WTC11 (cell line): ENCODE results near the gene IP6K3. TPM values are rescaled to one million over a fixed set of nuclear protein-coding genes. Genes with fewer than 3 reads are reported as not detected.

Source experiments
- ATAC-seq: fragments of 200-7000 bp; cut with Tn5 transposase; 2 replicates; pipeline ENCODE4 v1.10.0; 2021; ENCODE audit warnings: mild to moderate bottlenecking, moderate library complexity
- CTCF ChIA-PET: fragments of 300-600 bp; sonication (Branson Sonifier 250); formaldehyde crosslinking; loops from one replicate; lab custom pipeline; 2021; ENCODE audit warnings: antibody characterized with exemption; lab: Charles Lee
- POLR2A ChIA-PET: fragments of 350-600 bp; sonication (Branson Sonifier 250); formaldehyde crosslinking; loops from one replicate; lab custom pipeline; 2021; ENCODE audit warnings: antibody characterized with exemption; lab: Charles Lee
- DNase-seq: peaks from one replicate; pipeline ENCODE4 v3.0.0; 2021; ENCODE audit warnings: low spot score
- H3K27ac Mint-ChIP-seq: 2 replicates; pipeline ENCODE4 v1.8.0; 2021; ENCODE audit warnings: mixed read lengths
- H3K27me3 Mint-ChIP-seq: 2 replicates; pipeline ENCODE4 v1.8.0; 2021; ENCODE audit warnings: low read depth, mild to moderate bottlenecking, moderate library complexity, mixed read lengths
- H3K36me3 Mint-ChIP-seq: 2 replicates; pipeline ENCODE4 v1.8.0; 2021; ENCODE audit warnings: mixed read lengths
- H3K4me1 Mint-ChIP-seq: 2 replicates; pipeline ENCODE4 v1.8.0; 2022; ENCODE audit warnings: mixed read lengths
- H3K4me3 Mint-ChIP-seq: 2 replicates; pipeline ENCODE4 v1.8.0; 2021; ENCODE audit warnings: mild to moderate bottlenecking, moderate library complexity, mixed read lengths
- H3K9me3 Mint-ChIP-seq: 2 replicates; pipeline ENCODE4 v1.8.0; 2021; ENCODE audit warnings: mixed read lengths
- ELF4 ChIP-seq: sonication (generic); formaldehyde crosslinking; IDR thresholded peaks from 2 replicates; pipeline ENCODE4 v1.8.1; 2022; ENCODE audit warnings: low read depth, mild to moderate bottlenecking, moderate library complexity, missing genetic modification reagents
- ESRRA ChIP-seq: sonication (generic); formaldehyde crosslinking; IDR thresholded peaks from 2 replicates; pipeline ENCODE4 v1.8.1; 2022; ENCODE audit warnings: mild to moderate bottlenecking, missing genetic modification reagents, borderline replicate concordance
- FOXP1 ChIP-seq: sonication (generic); formaldehyde crosslinking; IDR thresholded peaks from 2 replicates; pipeline ENCODE4 v1.8.0; 2022; ENCODE audit warnings: missing genetic modification reagents, mild to moderate bottlenecking, moderate library complexity, borderline replicate concordance
- JAZF1 ChIP-seq: fragments of 250-450 bp; sonication (Bioruptor Pico); IDR thresholded peaks from 2 replicates; pipeline ENCODE4 v1.9.0; 2021; ENCODE audit warnings: moderate library complexity, mild to moderate bottlenecking, inconsistent platforms
- MYBL2 ChIP-seq: sonication (generic); formaldehyde crosslinking; IDR thresholded peaks from 2 replicates; pipeline ENCODE4 v1.8.1; 2023; ENCODE audit warnings: mild to moderate bottlenecking, moderate library complexity, missing genetic modification reagents
- NFE2L1 ChIP-seq: sonication (generic); formaldehyde crosslinking; IDR thresholded peaks from 2 replicates; pipeline ENCODE4 v1.8.1; 2023; ENCODE audit warnings: missing genetic modification reagents
- NFYB ChIP-seq: sonication (generic); formaldehyde crosslinking; conservative IDR thresholded peaks from 2 replicates; pipeline ENCODE4 v1.8.0; 2022; ENCODE audit warnings: low read depth, missing genetic modification reagents
- RELA ChIP-seq: sonication (generic); formaldehyde crosslinking; IDR thresholded peaks from 2 replicates; pipeline ENCODE4 v1.8.1; 2022; ENCODE audit warnings: missing genetic modification reagents, mild to moderate bottlenecking, borderline replicate concordance
- TP53 ChIP-seq: sonication (generic); formaldehyde crosslinking; IDR thresholded peaks from 2 replicates; pipeline ENCODE4 v1.8.1; 2023; ENCODE audit warnings: mild to moderate bottlenecking, missing genetic modification reagents
- ZNF263 ChIP-seq: sonication (generic); formaldehyde crosslinking; IDR thresholded peaks from 2 replicates; pipeline ENCODE4 v1.8.1; 2022; ENCODE audit warnings: low read depth, mild to moderate bottlenecking, moderate library complexity, missing genetic modification reagents
- ZNF396 ChIP-seq: fragments of 250-450 bp; sonication (Bioruptor Pico); IDR thresholded peaks from 2 replicates; pipeline ENCODE4 v1.8.0; 2021; ENCODE audit warnings: mild to moderate bottlenecking, moderate library complexity, borderline replicate concordance
- ZNF416 ChIP-seq: fragments of 250-450 bp; sonication (Bioruptor Pico); IDR thresholded peaks from 2 replicates; pipeline ENCODE4 v1.9.0; 2021; ENCODE audit warnings: mild to moderate bottlenecking, inconsistent platforms
- ZNF671 ChIP-seq: fragments of 250-450 bp; sonication (Bioruptor Pico); IDR thresholded peaks from 2 replicates; pipeline ENCODE4 v1.8.0; 2021; ENCODE audit warnings: mild to moderate bottlenecking
- total RNA-seq: library from RNA; stranded (reverse); gene quantifications from 3 replicates; pipeline ENCODE4 v1.2.3, GENCODE V29; 2021
- TF ChIP-seq, protein P1 (sequence below): sonication (generic); formaldehyde crosslinking; IDR thresholded peaks from 2 replicates; pipeline ENCODE4 v1.8.0; 2022; ENCODE audit warnings: missing genetic modification reagents
- TF ChIP-seq, protein P2 (sequence below): sonication (generic); formaldehyde crosslinking; IDR thresholded peaks from 2 replicates; pipeline ENCODE4 v1.8.0; 2022; ENCODE audit warnings: mild to moderate bottlenecking, missing genetic modification reagents
- TF ChIP-seq, protein P3 (sequence below): sonication (generic); formaldehyde crosslinking; IDR thresholded peaks from 2 replicates; pipeline ENCODE4 v1.8.1; 2022; ENCODE audit warnings: missing genetic modification reagents, borderline replicate concordance
- TF ChIP-seq, protein P4 (sequence below): sonication (generic); formaldehyde crosslinking; IDR thresholded peaks from 2 replicates; pipeline ENCODE4 v1.8.1; 2023; ENCODE audit warnings: mild to moderate bottlenecking, missing genetic modification reagents
- TF ChIP-seq, protein P5 (sequence below): sonication (generic); formaldehyde crosslinking; IDR thresholded peaks from 2 replicates; pipeline ENCODE4 v1.8.1; 2023; ENCODE audit warnings: mild to moderate bottlenecking, missing genetic modification reagents, borderline replicate concordance
- TF ChIP-seq, protein P6 (sequence below): fragments of 250-450 bp; sonication (Bioruptor Pico); IDR thresholded peaks from 2 replicates; pipeline ENCODE4 v1.8.0; 2021; ENCODE audit warnings: mild to moderate bottlenecking

Gene IP6K3
- total RNA-seq, 1 experiment from 2014 or later, result 1.1 TPM

DNA sequence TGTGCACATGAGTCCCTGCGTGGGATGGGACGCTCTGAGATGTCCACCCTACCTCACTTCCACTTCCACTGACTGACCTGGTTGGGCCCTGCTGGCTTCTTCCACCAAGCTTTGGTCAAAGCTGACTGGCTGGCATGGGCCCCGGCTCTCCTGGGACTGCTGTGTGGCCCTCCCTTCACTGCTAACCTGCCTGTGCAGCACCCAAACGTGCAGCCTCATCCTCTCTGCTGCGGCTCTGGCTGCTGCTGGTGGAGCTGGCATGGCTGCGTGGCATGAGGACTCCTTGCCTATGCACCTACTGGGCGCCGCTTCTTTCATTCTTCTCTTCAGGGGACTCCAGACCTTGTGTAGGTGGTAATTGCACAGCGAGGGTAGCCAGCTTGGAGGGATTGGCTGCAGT lies 18.7 kb upstream of the IP6K3 start (continued):
- TF ChIP-seq, protein P1, sequence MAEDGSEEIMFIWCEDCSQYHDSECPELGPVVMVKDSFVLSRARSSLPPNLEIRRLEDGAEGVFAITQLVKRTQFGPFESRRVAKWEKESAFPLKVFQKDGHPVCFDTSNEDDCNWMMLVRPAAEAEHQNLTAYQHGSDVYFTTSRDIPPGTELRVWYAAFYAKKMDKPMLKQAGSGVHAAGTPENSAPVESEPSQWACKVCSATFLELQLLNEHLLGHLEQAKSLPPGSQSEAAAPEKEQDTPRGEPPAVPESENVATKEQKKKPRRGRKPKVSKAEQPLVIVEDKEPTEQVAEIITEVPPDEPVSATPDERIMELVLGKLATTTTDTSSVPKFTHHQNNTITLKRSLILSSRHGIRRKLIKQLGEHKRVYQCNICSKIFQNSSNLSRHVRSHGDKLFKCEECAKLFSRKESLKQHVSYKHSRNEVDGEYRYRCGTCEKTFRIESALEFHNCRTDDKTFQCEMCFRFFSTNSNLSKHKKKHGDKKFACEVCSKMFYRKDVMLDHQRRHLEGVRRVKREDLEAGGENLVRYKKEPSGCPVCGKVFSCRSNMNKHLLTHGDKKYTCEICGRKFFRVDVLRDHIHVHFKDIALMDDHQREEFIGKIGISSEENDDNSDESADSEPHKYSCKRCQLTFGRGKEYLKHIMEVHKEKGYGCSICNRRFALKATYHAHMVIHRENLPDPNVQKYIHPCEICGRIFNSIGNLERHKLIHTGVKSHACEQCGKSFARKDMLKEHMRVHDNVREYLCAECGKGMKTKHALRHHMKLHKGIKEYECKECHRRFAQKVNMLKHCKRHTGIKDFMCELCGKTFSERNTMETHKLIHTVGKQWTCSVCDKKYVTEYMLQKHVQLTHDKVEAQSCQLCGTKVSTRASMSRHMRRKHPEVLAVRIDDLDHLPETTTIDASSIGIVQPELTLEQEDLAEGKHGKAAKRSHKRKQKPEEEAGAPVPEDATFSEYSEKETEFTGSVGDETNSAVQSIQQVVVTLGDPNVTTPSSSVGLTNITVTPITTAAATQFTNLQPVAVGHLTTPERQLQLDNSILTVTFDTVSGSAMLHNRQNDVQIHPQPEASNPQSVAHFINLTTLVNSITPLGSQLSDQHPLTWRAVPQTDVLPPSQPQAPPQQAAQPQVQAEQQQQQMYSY (CRISPR knock-in tag), result no peak
- TF ChIP-seq, protein P2, sequence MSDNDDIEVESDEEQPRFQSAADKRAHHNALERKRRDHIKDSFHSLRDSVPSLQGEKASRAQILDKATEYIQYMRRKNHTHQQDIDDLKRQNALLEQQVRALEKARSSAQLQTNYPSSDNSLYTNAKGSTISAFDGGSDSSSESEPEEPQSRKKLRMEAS, result no peak
- no peak for TF ChIP-seq NFYB (CRISPR knock-in tag)
- no peak for TF ChIP-seq ZNF396 (CRISPR knock-in tag)

DNA sequence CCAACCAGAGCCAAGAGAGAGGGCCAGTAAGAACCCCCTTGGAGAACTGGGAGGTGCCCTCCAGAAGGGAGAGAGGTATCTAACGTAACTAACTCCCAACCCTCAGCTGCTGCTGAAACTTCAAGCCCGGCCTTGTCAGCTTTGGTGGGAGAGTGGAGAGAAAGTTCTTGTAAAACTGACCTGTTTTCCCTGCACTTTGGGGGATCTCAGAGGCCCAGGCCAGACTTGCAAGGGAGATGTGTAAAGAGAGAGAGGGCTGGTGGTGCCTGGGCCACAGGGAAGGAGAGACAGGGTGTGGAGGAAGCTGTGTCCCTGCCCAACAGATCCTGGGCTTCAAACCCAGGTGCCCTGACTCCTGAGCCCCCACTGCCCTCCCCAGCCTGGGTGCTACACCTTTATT lies 17.3 kb upstream of the IP6K3 start:
- ChIA-PET CTCF (no interaction called here), POLR2A (no interaction called here)
- no peak for ATAC-seq
- H3K36me3 Mint-ChIP-seq, result no peaks in the 10 kb centered on the region
- no peak overlapping the region for H3K27ac Mint-ChIP-seq
- no peaks in the 10 kb centered on the region; the same call in 1 of the 2 replicates for H3K27me3 Mint-ChIP-seq
- DNase-seq, result no peak
- no peak overlapping the region for H3K4me3 Mint-ChIP-seq
- TF ChIP-seq FOXP1 (CRISPR knock-in tag) (no peak), MYBL2 (CRISPR knock-in tag) (no peak), NFE2L1 (CRISPR knock-in tag) (no peak), ZNF263 (CRISPR knock-in tag) (no peak)
- H3K4me1 Mint-ChIP-seq, result no peaks in the 10 kb centered on the region; the same call in 1 of the 2 replicates
- H3K9me3 Mint-ChIP-seq, result peaks cover 10% of the 10 kb centered on the region

DNA sequence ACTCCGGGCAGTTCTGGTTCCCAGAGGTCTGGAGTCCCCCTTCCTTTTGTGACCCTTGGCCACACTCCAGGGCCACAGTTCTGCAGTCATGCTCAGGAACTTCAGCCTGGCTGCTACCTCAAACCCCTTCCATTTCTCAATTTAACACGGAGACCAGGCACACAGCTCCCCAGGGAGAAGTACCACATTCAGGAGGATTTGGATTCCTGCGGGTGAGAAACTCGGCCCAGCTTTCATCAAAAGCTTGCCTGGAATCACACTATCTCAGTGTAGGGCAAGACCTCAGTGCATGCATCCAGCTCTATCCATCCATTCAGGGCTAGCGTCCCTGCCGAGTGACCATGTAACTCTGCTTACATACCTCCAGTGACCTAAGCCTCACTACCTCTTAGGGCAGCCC lies 16.8 kb upstream of the IP6K3 start:
- ChIA-PET CTCF (interaction anchor here (7.1 kb wide), 1 partner anchor 7 kb away, joined by 41 read pairs; no protein-coding TSS in a partner anchor), POLR2A (no interaction called here)
- no peaks in the 10 kb centered on the region; the same call in 1 of the 2 replicates for H3K27me3 Mint-ChIP-seq
- TF ChIP-seq ZNF416 (CRISPR knock-in tag), result no peak
- TF ChIP-seq, protein P3, sequence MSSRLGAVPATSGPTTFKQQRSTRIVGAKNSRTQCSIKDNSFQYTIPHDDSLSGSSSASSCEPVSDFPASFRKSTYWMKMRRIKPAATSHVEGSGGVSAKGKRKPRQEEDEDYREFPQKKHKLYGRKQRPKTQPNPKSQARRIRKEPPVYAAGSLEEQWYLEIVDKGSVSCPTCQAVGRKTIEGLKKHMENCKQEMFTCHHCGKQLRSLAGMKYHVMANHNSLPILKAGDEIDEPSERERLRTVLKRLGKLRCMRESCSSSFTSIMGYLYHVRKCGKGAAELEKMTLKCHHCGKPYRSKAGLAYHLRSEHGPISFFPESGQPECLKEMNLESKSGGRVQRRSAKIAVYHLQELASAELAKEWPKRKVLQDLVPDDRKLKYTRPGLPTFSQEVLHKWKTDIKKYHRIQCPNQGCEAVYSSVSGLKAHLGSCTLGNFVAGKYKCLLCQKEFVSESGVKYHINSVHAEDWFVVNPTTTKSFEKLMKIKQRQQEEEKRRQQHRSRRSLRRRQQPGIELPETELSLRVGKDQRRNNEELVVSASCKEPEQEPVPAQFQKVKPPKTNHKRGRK (CRISPR knock-in tag), result no peak
- no peak overlapping the region for H3K4me3 Mint-ChIP-seq
- H3K27ac Mint-ChIP-seq, result no peak overlapping the region
- DNase-seq (no peak), ATAC-seq (no peak)
- H3K36me3 Mint-ChIP-seq, result no peaks in the 10 kb centered on the region
- H3K9me3 Mint-ChIP-seq, result peaks cover 10% of the 10 kb centered on the region
- no peaks in the 10 kb centered on the region; the same call in 1 of the 2 replicates for H3K4me1 Mint-ChIP-seq

DNA sequence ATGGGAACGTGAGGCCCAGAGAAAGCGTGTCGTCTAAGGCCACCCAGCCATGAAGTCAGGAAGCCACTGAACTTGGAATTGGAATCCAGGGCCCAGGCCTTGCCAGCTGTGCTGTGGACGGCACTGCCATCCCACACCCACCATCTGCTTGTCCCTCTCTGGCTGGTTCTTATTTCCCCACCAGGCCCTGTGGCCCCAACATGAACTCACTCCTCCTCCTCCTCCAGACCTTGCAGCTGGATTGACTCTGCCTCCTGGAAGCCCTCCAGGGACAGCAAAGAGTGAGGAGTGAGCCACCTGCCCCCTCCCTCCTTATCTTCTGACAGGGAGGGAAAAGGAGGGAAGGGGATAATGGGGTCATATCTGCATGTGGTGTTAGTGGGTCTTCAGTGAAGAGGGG lies 16.0 kb upstream of the IP6K3 start:
- ChIA-PET POLR2A (no interaction called here), CTCF (interaction anchor here (1.1 to 7.1 kb wide), 5 partner anchors 8 to 265 kb away, joined by 3 to 41 read pairs (median 4); partner anchors contain the start of gene UQCC2)
- Mint-ChIP-seq H3K4me3 (no peak overlapping the region), H3K27me3 (no peaks in the 10 kb centered on the region; the same call in 1 of the 2 replicates), H3K4me1 (peaks cover 3% of the 10 kb centered on the region; the same call in 1 of the 2 replicates), H3K9me3 (peaks cover 10% of the 10 kb centered on the region), H3K36me3 (no peaks in the 10 kb centered on the region), H3K27ac (no peak overlapping the region)
- DNase-seq (no peak), ATAC-seq (no peak)
- TF ChIP-seq, protein P4, sequence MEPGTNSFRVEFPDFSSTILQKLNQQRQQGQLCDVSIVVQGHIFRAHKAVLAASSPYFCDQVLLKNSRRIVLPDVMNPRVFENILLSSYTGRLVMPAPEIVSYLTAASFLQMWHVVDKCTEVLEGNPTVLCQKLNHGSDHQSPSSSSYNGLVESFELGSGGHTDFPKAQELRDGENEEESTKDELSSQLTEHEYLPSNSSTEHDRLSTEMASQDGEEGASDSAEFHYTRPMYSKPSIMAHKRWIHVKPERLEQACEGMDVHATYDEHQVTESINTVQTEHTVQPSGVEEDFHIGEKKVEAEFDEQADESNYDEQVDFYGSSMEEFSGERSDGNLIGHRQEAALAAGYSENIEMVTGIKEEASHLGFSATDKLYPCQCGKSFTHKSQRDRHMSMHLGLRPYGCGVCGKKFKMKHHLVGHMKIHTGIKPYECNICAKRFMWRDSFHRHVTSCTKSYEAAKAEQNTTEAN (CRISPR knock-in tag), result no peak
- TF ChIP-seq RELA (CRISPR knock-in tag) (no peak), ELF4 (CRISPR knock-in tag) (no peak), ZNF671 (CRISPR knock-in tag) (no peak), ESRRA (CRISPR knock-in tag) (no peak), TP53 (CRISPR knock-in tag) (no peak), JAZF1 (CRISPR knock-in tag) (no peak)
- TF ChIP-seq, protein P5, sequence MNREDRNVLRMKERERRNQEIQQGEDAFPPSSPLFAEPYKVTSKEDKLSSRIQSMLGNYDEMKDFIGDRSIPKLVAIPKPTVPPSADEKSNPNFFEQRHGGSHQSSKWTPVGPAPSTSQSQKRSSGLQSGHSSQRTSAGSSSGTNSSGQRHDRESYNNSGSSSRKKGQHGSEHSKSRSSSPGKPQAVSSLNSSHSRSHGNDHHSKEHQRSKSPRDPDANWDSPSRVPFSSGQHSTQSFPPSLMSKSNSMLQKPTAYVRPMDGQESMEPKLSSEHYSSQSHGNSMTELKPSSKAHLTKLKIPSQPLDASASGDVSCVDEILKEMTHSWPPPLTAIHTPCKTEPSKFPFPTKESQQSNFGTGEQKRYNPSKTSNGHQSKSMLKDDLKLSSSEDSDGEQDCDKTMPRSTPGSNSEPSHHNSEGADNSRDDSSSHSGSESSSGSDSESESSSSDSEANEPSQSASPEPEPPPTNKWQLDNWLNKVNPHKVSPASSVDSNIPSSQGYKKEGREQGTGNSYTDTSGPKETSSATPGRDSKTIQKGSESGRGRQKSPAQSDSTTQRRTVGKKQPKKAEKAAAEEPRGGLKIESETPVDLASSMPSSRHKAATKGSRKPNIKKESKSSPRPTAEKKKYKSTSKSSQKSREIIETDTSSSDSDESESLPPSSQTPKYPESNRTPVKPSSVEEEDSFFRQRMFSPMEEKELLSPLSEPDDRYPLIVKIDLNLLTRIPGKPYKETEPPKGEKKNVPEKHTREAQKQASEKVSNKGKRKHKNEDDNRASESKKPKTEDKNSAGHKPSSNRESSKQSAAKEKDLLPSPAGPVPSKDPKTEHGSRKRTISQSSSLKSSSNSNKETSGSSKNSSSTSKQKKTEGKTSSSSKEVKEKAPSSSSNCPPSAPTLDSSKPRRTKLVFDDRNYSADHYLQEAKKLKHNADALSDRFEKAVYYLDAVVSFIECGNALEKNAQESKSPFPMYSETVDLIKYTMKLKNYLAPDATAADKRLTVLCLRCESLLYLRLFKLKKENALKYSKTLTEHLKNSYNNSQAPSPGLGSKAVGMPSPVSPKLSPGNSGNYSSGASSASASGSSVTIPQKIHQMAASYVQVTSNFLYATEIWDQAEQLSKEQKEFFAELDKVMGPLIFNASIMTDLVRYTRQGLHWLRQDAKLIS (CRISPR knock-in tag), result no peak
- TF ChIP-seq, protein P6, sequence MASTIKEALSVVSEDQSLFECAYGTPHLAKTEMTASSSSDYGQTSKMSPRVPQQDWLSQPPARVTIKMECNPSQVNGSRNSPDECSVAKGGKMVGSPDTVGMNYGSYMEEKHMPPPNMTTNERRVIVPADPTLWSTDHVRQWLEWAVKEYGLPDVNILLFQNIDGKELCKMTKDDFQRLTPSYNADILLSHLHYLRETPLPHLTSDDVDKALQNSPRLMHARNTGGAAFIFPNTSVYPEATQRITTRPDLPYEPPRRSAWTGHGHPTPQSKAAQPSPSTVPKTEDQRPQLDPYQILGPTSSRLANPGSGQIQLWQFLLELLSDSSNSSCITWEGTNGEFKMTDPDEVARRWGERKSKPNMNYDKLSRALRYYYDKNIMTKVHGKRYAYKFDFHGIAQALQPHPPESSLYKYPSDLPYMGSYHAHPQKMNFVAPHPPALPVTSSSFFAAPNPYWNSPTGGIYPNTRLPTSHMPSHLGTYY, result no peak
